Neural progenitor cell (in vitro differentiated cells): ENCODE results near the gene ABCF1.

Experiments used
- EZH2 ChIP-seq: fragments of 200-600 bp; sonication (generic); IDR thresholded peaks from 2 replicates; pipeline ENCODE4 v1.6.1; 2017; ENCODE audit warnings: antibody characterized with exemption, mild to moderate bottlenecking, moderate library complexity
- EZH2phosphoT487 ChIP-seq: fragments of 200-600 bp; sonication (generic); IDR thresholded peaks from 2 replicates; pipeline ENCODE4 v1.6.1; 2017; ENCODE audit warnings: antibody characterized with exemption
- TF ChIP-seq, protein P1 (sequence below): fragments of 200-600 bp; sonication (generic); IDR thresholded peaks from 2 replicates; pipeline ENCODE4 v1.5.1; 2017; ENCODE audit warnings: antibody characterized with exemption, mild to moderate bottlenecking

GRCh38 chr6:30565772-30566171 lies 5.5 kb upstream of the ABCF1 start:
- TF ChIP-seq, protein P1, sequence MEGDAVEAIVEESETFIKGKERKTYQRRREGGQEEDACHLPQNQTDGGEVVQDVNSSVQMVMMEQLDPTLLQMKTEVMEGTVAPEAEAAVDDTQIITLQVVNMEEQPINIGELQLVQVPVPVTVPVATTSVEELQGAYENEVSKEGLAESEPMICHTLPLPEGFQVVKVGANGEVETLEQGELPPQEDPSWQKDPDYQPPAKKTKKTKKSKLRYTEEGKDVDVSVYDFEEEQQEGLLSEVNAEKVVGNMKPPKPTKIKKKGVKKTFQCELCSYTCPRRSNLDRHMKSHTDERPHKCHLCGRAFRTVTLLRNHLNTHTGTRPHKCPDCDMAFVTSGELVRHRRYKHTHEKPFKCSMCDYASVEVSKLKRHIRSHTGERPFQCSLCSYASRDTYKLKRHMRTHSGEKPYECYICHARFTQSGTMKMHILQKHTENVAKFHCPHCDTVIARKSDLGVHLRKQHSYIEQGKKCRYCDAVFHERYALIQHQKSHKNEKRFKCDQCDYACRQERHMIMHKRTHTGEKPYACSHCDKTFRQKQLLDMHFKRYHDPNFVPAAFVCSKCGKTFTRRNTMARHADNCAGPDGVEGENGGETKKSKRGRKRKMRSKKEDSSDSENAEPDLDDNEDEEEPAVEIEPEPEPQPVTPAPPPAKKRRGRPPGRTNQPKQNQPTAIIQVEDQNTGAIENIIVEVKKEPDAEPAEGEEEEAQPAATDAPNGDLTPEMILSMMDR: no peak
- TF ChIP-seq EZH2phosphoT487: no peak
- TF ChIP-seq EZH2: no peak
